GM19043 (cell line): ENCODE data around the gene SELENOV.

Source experiments
- ATAC-seq: cut with Tn5 transposase; IDR thresholded peaks from one replicate; pipeline ENCODE4 v1.9.1; 2021; ENCODE audit warnings: low read depth; ENCODE audit not compliant: unreplicated experiment

The SELENOV gene

DNA sequence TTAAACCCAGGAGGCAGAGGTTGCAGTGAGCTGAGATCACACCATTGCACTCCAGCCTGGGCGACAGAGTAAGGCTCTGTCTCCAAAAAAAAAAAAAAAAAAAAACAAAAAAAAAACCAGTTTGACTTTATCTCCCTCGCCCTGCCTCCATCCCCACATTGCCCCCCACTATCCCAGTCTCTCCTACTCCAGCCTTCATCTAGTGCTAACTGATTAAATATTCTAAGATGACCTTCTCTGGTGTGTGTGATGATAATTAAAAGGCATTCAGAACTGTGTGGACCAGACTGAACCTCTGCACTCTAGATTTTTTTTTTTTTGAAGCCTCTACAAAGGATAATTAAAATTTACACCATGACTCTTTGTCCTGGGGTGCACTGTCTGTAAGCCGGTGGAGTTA is 22.2 kb upstream of the SELENOV start:
- ATAC-seq = no peak

DNA sequence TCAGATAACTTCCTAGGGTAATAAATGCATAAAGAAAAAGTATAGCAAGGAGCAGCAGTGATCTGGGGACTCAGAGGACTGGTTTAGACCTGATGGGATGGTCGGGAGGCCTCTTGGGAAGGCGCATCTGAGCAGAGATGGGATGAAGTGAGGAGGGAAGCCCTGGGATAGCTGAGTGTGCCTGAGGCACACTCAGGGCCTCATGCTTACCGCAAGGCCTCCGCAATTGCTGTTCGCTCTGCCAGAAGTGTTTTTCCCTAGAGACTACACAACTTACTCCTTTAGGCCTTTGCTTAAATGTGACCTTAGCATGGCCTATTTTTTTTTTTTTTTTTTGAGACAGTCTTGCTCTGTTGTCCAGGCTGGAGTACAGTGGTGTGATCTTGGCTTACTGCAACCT is 20.3 kb upstream of the SELENOV start:
- ATAC-seq = no peak

DNA sequence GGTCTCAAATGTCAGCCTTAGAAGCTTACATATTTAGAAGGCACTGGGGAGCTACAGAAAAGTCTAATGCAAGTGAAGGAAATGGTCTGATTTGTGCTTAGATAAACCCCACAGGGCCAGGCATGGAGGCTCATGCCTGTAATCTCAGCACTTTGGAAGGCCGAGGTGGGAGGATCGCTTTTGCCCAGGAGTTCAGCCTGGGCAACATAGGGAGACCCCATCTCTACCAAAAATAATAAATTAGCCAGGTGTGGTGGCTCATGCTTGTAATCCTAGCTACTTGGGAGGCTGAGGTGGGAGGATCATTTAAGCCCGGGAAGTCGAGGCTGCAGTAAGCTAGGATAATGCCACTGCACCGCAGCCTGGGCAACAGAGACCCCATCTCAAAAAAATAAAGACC is 18.9 kb upstream of the SELENOV start:
- no peak for ATAC-seq

DNA sequence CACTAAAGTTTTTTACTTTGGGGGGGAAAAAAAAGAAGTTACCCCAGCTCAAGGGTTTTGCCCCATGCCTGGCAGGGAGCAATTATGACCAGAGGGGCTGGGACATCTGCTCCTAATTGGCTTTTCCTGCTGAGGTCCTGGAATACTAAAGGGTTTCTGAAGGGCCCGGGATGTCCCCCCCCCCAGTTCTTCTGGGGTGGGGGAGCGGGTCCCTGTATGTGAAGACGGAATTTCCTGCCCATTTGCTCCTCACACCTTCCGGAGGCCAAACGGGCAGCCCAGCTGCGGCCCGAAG is 17.3 kb upstream of the SELENOV start:
- no peak for ATAC-seq

DNA sequence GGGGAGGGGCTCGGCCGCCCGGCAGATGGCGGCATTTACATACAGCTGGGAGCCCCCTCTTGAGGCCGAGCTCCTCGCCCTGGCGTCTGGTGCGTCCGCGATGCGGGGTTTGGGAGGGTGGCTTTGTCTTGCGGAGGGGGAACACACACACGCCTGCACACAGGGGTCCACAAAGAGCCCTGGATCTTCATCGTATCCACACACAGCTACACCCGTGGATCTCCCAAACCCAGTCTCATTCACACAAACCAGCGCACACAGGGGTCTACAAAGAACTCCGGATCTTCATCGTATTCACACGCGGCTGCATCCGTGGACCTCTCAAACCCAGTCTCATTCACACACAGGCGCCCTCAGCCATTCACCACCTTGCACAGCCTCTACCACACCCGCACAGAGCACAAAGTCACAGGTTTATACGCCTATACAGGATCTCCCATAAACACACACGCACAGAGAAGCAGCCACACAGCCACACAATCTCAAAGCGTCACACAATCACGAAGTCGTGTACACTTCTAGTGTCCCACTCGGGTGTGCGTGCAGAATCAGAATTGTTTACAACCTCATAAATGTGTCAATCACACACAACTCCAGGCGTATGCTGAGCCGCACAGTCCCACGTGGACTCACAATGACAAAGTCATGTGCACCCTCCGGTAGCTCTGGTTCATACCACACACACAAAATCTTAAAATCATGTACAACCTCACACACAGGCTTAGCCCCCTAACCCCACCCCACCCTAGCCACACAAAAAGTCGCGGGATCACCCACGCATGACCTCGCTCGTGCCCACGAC is 16.7 kb upstream of the SELENOV start:
- ATAC-seq = no peak

DNA sequence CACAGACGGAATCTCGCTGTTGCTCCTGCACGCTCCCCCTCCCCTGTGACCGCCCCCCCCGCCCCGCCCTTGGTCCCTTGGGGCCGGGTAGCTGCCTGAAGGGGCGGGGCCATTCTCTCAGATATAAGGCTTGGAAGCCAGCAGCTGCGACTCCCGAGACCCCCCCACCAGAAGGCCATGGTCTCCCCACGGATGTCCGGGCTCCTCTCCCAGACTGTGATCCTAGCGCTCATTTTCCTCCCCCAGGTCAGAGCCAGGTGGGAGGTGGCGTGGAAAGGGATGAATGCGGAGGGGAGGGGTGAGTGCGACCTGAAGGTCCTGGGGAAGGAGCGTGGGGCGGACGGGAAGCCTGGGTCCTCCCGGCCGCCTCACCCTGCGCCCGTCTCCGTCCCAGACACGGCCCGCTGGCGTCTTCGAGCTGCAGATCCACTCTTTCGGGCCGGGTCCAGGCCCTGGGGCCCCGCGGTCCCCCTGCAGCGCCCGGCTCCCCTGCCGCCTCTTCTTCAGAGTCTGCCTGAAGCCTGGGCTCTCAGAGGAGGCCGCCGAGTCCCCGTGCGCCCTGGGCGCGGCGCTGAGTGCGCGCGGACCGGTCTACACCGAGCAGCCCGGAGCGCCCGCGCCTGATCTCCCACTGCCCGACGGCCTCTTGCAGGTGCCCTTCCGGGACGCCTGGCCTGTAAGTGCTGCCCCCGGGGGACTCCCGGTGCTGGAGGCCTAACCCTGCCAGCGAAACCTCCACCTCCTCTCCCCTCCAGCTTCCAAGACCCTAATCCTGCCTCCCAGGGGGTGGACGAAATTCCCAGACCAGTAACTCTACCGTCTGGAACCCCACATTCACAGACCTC is 15.9 kb upstream of the SELENOV start, which contains the start of gene DLL3:
Gene DLL3, plus strand, starts transcription at position 150 of the 845 bp plus-strand sequence. Its CDS starts 28 bp downstream, at position 178.
- no peak for ATAC-seq

DNA sequence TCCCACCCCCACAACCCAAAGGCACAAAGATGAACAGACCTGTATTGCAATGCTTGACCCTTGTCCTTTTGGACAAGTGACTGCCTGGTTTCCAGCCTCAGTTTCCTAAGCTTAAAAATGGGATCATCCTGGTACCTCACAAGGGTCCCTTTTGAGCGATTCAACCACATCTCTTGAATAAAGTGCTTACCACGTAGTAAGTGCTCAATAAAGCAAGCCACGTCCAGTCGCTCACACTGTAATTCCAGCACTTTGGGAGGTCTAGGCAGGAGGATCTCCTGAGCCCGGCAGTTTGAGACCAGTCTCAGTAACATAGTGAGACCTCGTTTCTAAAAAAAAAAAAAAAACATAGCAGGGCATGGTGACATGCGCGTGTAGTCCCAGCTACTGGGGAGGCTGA is 15.0 kb upstream of the SELENOV start:
- ATAC-seq = no peak

DNA sequence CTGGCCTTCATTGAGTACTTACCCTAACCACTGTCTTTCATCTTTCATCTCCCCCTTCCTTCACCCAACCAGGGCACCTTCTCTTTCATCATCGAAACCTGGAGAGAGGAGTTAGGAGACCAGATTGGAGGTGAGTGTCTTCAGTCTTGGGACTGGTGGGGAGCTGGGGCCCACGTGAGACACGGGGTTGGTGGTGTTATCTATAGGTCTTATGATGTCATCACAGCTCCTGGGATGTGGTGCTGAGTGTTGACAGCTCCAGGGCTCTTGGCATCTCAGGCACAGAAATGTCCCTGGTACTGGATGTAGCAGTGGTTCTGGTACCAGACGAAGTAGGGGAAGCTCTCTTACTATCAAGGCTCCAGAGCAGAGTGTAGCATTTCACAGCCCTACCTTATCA is 14.4 kb upstream of the SELENOV start:
- ATAC-seq = no peak

DNA sequence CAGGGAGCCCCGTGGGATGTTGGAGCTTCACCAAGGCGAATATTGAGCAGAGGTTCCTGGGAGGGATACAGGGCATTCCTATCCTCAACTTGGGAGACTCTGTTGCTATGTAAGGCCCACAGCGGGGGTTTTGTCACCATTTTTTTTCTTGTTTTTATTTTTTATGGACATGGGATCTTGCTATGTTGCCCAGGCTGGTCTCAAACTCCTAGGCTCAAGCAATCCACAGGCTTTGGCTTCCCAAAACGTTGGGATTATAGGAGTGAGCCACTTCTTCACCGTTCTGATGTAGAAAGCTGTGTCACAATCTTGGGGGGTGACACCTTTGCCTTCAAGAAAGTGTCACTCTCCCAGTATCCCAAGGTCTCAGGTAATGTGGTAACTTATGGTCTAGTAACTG is 13.6 kb upstream of the SELENOV start:
- ATAC-seq = no peak

DNA sequence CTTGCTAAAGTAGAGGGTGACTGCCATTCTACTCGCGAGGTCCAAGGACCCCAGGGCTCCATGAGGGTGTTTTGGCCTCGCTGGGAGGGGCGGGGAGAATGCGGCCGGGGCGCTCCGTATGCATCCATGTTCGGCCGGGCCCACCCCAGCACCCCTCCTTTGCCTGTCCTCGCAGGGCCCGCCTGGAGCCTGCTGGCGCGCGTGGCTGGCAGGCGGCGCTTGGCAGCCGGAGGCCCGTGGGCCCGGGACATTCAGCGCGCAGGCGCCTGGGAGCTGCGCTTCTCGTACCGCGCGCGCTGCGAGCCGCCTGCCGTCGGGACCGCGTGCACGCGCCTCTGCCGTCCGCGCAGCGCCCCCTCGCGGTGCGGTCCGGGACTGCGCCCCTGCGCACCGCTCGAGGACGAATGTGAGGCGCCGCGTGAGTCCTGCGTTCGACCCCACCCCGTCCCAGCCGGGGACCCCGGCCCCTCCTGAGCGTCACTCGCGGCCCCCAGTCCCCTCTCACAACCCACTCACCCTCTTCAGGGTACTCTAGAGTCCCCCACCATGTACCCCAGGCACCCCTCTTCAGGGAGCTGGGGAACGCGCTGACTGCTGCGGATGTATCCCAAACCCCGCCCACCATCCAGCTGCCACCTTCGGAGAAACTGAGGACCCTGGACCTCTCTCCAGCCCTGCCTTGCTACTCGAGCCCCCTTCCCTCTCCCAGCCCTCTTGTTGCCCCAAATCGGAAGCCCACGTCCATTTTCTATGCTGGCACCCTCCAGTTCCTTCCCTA is 12.1 kb upstream of the SELENOV start:
- ATAC-seq = no peak

DNA sequence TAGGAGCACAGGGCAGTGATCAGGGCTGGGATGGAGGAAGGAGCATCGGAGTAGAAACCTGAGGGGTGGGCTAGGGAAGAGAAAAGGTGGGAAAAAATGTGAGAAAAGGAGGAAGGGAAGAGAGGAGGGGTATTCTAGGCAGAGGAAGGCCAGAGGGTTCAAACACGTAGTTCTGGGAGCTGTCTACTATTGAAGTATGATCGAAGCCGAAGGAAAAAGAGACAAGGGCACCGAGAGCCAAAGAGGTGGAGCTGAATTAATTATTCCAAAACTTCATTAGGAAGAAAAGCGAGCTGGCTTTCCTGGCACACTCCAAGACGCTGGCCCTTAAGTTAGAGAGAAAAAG is 8.4 kb upstream of the SELENOV start:
- no peak for ATAC-seq

DNA sequence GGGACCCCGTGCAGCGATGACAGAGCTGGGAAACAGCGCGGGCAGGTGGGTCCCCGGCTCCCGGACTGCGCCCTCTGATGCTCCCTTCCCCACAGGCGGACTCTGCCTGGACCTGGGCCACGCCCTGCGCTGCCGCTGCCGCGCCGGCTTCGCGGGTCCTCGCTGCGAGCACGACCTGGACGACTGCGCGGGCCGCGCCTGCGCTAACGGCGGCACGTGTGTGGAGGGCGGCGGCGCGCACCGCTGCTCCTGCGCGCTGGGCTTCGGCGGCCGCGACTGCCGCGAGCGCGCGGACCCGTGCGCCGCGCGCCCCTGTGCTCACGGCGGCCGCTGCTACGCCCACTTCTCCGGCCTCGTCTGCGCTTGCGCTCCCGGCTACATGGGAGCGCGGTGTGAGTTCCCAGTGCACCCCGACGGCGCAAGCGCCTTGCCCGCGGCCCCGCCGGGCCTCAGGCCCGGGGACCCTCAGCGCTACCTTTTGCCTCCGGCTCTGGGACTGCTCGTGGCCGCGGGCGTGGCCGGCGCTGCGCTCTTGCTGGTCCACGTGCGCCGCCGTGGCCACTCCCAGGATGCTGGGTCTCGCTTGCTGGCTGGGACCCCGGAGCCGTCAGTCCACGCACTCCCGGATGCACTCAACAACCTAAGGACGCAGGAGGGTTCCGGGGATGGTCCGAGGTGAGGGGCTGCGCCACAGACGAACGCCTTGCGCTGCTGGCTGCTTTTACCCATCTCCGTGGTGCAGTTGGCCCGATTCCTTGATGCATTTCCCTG is 7.8 kb upstream of the SELENOV start:
- no peak for ATAC-seq

DNA sequence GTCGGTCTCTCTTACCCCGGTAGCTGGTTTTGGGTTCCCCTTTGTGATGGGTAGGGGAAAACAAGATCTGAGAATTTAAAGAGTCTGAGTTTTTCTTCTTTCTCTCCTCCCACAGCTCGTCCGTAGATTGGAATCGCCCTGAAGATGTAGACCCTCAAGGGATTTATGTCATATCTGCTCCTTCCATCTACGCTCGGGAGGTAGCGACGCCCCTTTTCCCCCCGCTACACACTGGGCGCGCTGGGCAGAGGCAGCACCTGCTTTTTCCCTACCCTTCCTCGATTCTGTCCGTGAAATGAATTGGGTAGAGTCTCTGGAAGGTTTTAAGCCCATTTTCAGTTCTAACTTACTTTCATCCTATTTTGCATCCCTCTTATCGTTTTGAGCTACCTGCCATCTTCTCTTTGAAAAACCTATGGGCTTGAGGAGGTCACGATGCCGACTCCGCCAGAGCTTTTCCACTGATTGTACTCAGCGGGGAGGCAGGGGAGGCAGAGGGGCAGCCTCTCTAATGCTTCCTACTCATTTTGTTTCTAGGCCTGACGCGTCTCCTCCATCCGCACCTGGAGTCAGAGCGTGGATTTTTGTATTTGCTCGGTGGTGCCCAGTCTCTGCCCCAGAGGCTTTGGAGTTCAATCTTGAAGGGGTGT is 7.1 kb upstream of the SELENOV start:
- no peak for ATAC-seq

DNA sequence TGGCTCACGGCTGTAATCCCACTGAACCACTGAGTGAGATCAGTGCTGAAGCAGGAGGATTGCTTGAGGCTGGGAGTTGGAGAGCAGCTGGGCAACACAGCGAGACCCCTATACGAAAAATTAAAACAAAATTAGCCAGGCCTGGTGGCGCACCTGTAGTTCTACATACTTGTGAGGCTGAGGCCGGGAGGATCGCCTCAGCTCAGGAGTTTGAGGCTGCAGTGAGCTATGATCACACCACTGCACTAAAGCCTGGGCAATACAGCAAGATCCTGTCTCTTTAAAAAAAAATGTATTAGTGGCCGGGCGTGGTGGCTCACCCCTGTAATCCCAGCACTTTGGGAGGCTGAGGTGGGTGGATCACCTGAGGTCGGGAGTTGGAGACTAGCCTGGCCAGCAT is 6.3 kb upstream of the SELENOV start:
- ATAC-seq = no peak

DNA sequence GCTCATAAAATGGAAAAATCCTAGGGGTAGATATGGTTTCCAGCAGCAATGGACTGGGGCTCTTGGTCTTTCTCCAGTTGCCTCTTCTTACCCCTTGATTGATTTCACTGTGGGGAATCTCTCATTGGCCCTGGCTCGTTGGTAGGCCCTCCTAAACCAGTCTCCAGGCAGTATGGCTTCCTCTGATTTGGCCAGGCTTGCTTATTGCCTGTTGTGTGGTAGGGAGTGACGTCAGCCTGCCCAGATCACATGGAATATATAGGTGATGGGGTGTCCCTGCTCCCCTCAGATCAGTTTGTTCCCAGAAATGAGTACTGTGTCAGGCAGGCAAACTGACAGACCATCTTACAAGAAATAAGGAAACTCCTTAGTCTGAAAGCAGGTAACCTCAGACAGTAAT is 5.7 kb upstream of the SELENOV start:
- ATAC-seq = no peak

DNA sequence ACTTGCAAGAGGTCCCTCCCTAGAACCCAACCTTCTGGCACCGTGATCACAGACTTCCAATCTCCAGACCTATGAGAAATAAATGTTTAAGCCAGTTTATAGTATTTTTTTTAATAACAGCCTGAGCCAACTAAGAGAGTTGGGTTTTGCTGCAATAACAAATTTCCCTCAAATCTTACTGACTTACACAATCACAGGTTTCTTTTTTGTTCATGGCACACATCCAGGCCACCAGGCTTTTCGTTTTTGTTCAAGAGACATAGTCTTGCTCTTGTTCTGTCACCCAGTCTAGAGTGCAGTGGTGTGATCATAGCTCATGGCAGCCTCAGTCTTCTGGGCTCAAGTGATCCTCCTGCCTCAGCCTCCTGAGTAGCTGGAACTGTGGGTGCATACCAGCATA is 2.0 kb upstream of the SELENOV start:
- no peak for ATAC-seq

DNA sequence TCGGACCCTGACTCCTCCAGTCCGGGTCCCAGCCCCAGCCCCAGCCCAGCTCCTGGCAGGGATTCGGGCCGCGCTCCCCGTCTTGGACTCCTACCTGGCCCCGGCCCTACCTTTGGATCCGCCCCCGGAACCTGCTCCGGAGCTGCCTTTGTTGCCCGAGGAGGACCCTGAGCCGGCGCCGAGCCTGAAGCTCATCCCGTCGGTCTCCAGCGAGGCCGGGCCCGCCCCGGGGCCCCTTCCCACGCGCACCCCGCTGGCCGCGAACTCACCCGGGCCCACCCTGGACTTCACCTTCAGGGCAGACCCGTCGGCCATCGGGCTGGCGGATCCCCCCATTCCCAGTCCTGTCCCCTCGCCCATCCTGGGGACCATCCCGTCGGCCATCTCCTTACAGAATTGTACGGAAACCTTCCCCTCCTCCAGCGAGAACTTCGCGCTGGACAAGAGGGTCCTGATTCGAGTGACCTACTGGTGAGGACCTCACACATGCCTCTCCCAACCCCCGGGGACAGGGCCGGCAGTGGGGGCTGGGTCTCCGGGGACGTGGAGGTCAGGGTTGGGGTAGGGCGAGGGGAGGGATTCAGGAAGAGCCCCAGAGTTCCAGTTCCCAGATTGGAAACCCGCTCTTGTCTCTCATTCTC is 732 bp downstream of the SELENOV start:
- no peak for ATAC-seq

DNA sequence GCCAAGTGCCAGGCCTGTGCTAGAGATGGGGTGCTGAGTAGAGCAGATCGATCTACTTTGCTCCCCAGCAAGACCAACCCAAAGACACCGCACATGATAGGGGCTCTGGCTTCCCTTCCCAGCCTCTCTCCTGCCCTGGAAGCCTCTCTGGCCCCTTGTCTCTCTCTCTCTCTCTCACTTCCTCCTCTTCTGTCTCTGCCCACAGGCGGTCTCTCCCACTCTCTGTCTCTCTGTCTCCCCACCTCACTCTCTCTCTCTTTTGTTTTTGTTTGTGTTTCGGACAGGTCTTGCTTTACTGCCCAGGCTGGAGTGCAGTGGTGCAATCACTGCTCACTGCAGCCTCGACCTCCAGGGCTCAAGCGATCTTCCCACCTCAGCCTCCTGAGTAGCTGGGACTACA is 1.3 kb downstream of the SELENOV start:
- ATAC-seq = no peak

DNA sequence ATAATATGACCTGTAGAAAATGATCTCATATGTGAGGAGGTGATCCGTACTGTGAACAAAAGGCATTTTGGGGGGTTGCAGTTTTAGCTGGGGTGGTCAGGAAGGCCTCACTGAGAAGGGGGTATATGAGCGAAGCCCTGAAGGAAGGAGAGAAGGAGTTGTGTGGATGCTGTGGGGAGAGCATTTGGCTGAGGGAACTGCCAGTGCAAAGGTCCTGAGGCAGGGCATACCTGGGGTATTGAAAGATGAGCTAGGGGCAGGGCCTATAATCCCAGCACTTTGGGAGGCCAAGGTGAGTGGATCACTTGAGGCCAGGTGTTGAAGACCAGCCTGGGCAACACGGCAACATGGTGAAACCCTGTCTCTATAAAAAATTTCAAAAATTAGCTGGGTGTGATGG is 2.5 kb downstream of the SELENOV start:
- no peak for ATAC-seq

DNA sequence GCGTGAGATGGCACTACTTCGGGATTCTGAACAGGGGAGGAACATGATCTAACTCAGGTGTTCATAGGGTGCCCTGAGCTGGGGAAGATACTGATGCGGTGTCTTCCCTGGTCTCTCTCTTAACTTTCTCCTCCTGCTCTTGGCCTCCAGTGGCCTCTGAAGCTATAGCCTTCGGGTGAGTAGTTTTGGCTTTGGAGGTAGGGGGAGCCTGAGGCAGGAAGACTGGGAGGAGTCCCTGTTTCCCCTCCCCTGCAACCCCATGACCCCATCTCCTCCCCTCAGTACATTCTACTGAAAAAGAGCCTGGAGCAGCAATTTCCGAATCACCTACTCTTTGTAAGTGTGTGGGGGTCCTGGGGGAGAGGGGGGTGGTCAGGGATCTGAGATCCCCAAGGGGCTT is 3.5 kb downstream of the SELENOV start:
- no peak for ATAC-seq
